Kidney epithelial cell (primary cell): ENCODE data around the gene TAF11. TPM values are rescaled to one million over a fixed set of nuclear protein-coding genes. Genes with fewer than 3 reads are reported as not detected.
"Not testable (repeated sequence)": the region's sequence is repeated elsewhere in the genome, so short reads cannot be mapped to it uniquely, and the experiment has no call there.

ENCODE experiments used
- DNase-seq: peaks from one replicate; pipeline ENCODE4 v3.0.0-alpha.2; 2010; ENCODE audit warnings: low read depth
- H3K27me3 ChIP-seq: 2 replicates; pipeline ENCODE4 v1.6.0; 2011; ENCODE audit warnings: low read length; ENCODE audit not compliant: control insufficient read depth, insufficient read depth
- H3K36me3 ChIP-seq: 2 replicates; pipeline ENCODE4 v1.5.1; 2011; ENCODE audit warnings: low read length; ENCODE audit not compliant: control insufficient read depth, insufficient read depth
- H3K4me3 ChIP-seq: 2 replicates; pipeline ENCODE4 v1.5.1; 2011; ENCODE audit warnings: low read depth, mild to moderate bottlenecking, control low read depth, low read length
- total RNA-seq: library from RNA; depleted of rRNA; stranded (reverse); fragments of >200 nt; gene quantifications from 2 replicates; pipeline ENCODE4 v1.2.3, GENCODE V29; 2015
- TF ChIP-seq, protein P1 (sequence below): IDR thresholded peaks from 2 replicates; pipeline ENCODE4 v1.5.1; 2011; ENCODE audit warnings: mild to moderate bottlenecking, moderate library complexity, low read length, control low read depth, inconsistent platforms; ENCODE audit not compliant: insufficient read depth, poor library complexity, severe bottlenecking

The TAF11 gene
- total RNA-seq, 1 donor from 2014 or later, result 27.5 TPM

DNA sequence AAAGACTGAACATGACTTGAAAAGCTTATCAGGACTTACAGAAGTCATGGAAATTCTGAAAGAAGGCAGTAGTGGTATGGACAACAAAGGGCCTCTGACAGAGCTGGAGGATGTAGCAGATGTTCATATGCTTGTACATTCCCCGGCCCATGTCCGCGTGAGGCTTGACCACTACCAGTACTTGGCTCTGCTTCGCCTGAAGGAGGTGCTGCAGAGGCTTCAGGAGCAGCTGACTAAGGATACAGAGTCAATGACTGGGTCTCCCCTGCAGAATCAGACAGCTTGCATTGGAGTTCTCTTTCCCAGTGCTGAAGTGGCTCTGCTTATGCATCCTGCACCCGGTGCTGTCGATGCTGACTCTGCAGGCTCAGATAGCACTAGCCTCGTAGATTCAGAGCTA is 29.2 kb downstream of the TAF11 start:
- DNase-seq, result no peak
- H3K4me3 ChIP-seq, result no peak overlapping the region
- H3K27me3 ChIP-seq, result no peaks in the 10 kb centered on the region
- peaks cover 3% of the 10 kb centered on the region for H3K36me3 ChIP-seq
- TF ChIP-seq, protein P1, sequence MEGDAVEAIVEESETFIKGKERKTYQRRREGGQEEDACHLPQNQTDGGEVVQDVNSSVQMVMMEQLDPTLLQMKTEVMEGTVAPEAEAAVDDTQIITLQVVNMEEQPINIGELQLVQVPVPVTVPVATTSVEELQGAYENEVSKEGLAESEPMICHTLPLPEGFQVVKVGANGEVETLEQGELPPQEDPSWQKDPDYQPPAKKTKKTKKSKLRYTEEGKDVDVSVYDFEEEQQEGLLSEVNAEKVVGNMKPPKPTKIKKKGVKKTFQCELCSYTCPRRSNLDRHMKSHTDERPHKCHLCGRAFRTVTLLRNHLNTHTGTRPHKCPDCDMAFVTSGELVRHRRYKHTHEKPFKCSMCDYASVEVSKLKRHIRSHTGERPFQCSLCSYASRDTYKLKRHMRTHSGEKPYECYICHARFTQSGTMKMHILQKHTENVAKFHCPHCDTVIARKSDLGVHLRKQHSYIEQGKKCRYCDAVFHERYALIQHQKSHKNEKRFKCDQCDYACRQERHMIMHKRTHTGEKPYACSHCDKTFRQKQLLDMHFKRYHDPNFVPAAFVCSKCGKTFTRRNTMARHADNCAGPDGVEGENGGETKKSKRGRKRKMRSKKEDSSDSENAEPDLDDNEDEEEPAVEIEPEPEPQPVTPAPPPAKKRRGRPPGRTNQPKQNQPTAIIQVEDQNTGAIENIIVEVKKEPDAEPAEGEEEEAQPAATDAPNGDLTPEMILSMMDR, result no peak

DNA sequence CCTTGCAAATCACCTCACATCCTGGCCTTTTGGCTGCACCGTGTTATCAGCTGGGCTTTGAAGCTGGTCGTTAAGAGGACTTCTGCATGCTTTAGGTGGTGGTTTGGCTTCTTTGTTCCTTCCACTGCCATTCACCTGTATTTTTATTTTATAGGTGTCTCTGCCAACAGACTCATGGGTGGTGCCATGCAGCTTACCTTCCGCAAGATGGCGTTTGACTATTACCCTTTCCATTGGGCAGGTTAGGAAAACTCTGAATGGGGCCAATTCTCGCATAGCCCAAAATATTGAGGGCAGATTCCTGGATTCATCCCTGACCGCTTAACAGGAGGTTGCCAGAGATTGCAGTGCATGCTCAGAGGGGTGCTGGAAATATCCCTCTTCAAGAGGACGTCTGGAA is 32.4 kb downstream of the TAF11 start:
- TF ChIP-seq, protein P1, result no peak
- Histone ChIP-seq H3K27me3 (no peaks in the 10 kb centered on the region), H3K36me3 (peaks cover 3% of the 10 kb centered on the region), H3K4me3 (no peak overlapping the region)
- no peak for DNase-seq

DNA sequence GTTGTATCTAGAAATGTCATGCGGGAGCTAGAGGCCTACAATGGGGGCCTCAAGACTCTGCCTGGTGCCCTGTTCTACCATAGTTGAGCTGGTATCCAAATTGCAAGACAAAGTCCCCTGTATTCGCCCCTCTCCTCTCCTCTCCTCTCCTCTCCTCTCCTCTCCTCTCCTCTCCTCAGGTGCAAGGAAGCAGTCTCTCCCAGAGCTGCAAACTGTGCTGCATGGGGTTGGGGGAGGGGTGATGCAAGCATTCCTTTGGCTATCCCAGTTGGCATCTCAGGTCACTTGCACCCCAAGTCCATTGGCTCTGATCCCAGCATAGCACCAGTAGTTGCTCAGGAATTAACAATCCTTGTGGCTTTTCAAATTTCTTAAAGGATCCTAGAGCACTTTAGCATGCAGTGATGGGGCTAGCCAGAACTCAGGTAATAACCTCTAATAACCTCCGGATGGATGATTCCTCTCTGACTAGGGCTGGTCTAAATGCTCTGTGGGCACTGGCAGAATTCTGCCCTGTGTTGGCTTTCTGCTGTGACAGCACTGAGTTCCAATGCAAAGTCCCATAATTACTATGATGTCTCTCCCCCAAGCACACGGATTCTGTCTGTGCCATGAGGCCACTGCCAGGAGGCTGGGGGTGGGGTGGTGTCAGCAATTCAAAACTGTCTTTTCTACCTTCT is 35.3 kb downstream of the TAF11 start:
- TF ChIP-seq, protein P1, result no peak
- DNase-seq, result no peak
- Histone ChIP-seq H3K27me3 (no peaks in the 10 kb centered on the region), H3K4me3 (no peak overlapping the region), H3K36me3 (no peaks in the 10 kb centered on the region)

DNA sequence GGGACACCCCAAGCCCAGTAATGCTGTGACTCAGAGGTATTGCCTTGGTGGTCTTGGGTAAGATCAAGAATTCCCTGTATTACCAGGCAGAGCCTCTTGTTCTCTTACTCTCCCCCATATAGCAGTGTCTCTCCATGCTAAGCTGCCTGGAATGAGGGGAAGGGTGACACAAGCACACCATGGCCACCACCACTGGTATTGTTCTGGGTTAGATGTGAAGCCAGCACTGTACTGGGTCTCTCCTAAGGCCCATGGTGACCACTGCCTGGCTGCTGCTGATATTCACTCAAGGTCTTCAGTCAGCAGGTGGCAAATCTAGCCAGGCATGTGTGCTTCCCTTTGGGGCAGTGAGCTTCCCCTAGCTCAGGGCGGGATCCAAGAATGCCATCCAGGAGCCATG is 36.5 kb downstream of the TAF11 start:
- no peaks in the 10 kb centered on the region for H3K36me3 ChIP-seq
- TF ChIP-seq, protein P1, result no peak
- H3K27me3 ChIP-seq, result no peaks in the 10 kb centered on the region
- DNase-seq, result no peak
- H3K4me3 ChIP-seq, result no peak overlapping the region

DNA sequence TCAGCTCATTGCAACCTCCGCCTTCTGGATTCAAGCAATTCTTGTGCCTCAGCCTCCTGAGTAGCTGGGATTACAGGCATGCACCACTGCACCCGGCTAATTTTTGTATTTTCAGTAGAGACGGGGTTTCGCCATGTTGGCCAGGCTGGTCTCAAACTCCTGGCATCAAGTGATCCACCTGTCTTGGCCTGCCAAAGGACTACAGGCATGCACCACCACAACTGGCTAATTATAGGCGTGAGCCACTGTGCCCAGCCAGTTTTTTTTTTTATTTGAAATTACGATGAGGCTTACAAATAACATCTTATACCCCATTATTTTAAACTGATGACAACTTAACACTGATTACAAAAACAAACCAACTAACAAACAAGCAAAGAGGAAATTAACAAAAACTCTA is 38.8 kb downstream of the TAF11 start:
- not testable (repeated sequence) for H3K4me3 ChIP-seq, H3K36me3 ChIP-seq, DNase-seq, H3K27me3 ChIP-seq

DNA sequence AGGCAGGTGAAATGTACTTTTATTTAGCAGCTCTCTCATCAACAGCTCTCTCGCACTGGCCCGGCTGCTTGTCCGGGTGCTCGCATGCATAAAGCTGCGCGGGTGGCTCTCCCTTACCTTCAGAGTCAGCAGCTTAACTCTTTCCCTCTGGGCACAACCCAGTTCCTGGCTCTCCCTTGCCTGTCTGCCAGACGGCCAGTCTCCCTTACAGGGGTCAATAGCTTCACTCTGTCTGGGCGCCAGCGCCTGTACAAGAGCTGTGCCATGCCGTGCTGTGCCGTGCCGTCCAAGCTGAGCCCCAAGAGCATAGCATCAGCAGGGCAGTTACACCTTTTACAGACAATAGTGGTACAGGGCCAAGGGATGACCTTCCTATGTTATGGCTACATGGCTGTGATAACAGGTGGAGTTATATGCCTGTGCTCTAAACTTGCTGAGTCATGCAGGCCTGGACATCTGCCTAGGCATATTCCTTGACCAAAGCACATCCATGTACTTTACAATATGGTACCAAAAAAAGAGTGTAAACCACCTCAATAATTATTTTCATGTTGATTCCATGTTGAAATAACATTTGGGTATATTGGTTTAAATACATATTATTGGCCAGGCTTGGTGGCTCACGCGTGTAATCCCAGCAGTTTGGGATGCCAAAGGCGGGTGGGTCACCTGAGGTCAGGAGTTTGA is 48.0 kb downstream of the TAF11 start:
- DNase-seq, result no peak
- Histone ChIP-seq H3K27me3 (no peaks in the 10 kb centered on the region), H3K36me3 (peaks cover 2% of the 10 kb centered on the region), H3K4me3 (no peak overlapping the region)
- TF ChIP-seq, protein P1, result no peak
